Aorta (tissue), 5 donors: ENCODE results near the gene AMY2A. TPM values are rescaled to one million over a fixed set of nuclear protein-coding genes. Genes with fewer than 3 reads are reported as not detected.
"Not testable (repeated sequence)": the region's sequence is repeated elsewhere in the genome, so short reads cannot be mapped to it uniquely, and the experiment has no call there.

Experiments
- ATAC-seq: fragments of 200-7000 bp; cut with Tn5 transposase; one replicate; pipeline ENCODE4 v1.9.1; 2022; ENCODE audit warnings: moderate library complexity; ENCODE audit not compliant: low FRiP score
- DNase-seq, 2 donors: peaks; one replicate each; pipeline ENCODE4 v3.0.0-alpha.2; 2020
- H3K27ac ChIP-seq, 2 donors: one replicate each; pipeline ENCODE4 v1.5.1; 2013; ENCODE audit warnings: low read length in 2 of 2, mild to moderate bottlenecking in 2 of 2, moderate library complexity in 2 of 2, control low read depth in 1 of 2, inconsistent platforms in 1 of 2, low read depth in 1 of 2
- H3K27me3 ChIP-seq, 2 donors: one replicate each; pipeline ENCODE4 v1.6.1; 2013; ENCODE audit warnings: control low read depth in 1 of 2, low read length in 1 of 2, mild to moderate bottlenecking in 1 of 2, moderate library complexity in 1 of 2; ENCODE audit not compliant: insufficient read depth in 2 of 2, control insufficient read depth in 1 of 2
- H3K36me3 ChIP-seq, 2 donors: one replicate each; pipeline ENCODE4 v1.6.1; 2013; ENCODE audit warnings: control low read depth in 1 of 2, low read length in 1 of 2, mild to moderate bottlenecking in 1 of 2; ENCODE audit not compliant: insufficient read depth in 2 of 2, control insufficient read depth in 1 of 2
- H3K4me1 ChIP-seq, 2 donors: one replicate each; pipeline ENCODE4 v1.6.1; 2013; ENCODE audit warnings: low read length in 2 of 2, control low read depth in 1 of 2, mild to moderate bottlenecking in 1 of 2, moderate library complexity in 1 of 2; ENCODE audit not compliant: insufficient read depth in 2 of 2, control insufficient read depth in 1 of 2
- H3K4me3 ChIP-seq, 2 donors: one replicate each; pipeline ENCODE4 v1.5.1; 2013; ENCODE audit warnings: low read length in 2 of 2, control low read depth in 1 of 2, mild to moderate bottlenecking in 1 of 2
- H3K9me3 ChIP-seq: one replicate; pipeline ENCODE4 v1.6.1; 2013; ENCODE audit warnings: mild to moderate bottlenecking, low read length; ENCODE audit not compliant: control insufficient read depth
- WGBS, 2 donors: extraction: QIAGEN DNeasy Blood & Tissue Kit; methylation state at CpG; one replicate each; pipeline ENCODE4 v1.1.7; 2013; 5-methylcytosine and 5-hydroxymethylcytosine counted together
- intact Hi-C, 2 donors: fragments of 100-400 bp; cut with DNase I; formaldehyde crosslinking; loops; one replicate each; pipeline versions ENCODE4 v1.14.2 to v1.15.0; 2022
- long read RNA-seq, 2 donors: library from polyadenylated mRNA; unstranded; transcript quantifications; one replicate each; pipeline ENCODE4 v2.0.0, GENCODE V29; 2020 to 2021
- polyA plus RNA-seq, 2 donors: library from polyadenylated mRNA; stranded (reverse); fragments of 200-250 nt; gene quantifications; one replicate each; pipeline ENCODE4 v1.2.3, GENCODE V29; 2013
- total RNA-seq, 2 donors: library from RNA; stranded (reverse); fragmentation: NEBNext Ultra II Directional; extraction: Animal tissue kit (Norgen Biotek cat#: 25700); gene quantifications; one replicate each; pipeline ENCODE4 v1.2.1, GENCODE V29; 2021
- donor health status: healthy with polysubstance abuse.
- donor health status: Bipolar disorder and iron deficiency.
- donor health status: DM: no; HTN: no; CAD: no.
- donor health status: DM: no; HTN: no; CAD: no.
- donor health status: DM: yes; HTN: yes; CAD: no.

Gene AMY2A
- 1 to 10 TPM; 2.8 to 4.2 TPM for total RNA-seq
- under 1 TPM; 0.08 to 0.63 TPM for polyA plus RNA-seq
- long read RNA-seq, donor 1, partial matches to known transcripts = 0 of 3 reads
- long read RNA-seq, donor 1, other reads (novel, unspliced or antisense) = 0 of 3 reads
- long read RNA-seq, donor 2 = 0 reads

GRCh38 chr1:103616994-103617477 lies at the start of gene AMY2A:
TSS of gene AMY2A (plus strand) at chr1:103617427. CDS start at chr1:103617441, 14 bp downstream.
- H3K27ac ChIP-seq, H3K27me3 ChIP-seq, H3K36me3 ChIP-seq, ATAC-seq, H3K4me1 ChIP-seq, DNase-seq, H3K4me3 ChIP-seq, H3K9me3 ChIP-seq, intact Hi-C loops: not testable (repeated sequence)
- WGBS, 2 donors = 87 to 89% methylated on average over 3 of the region's 3 CpGs

- ATAC-seq = no peak
- Histone ChIP-seq H3K36me3 (no peaks in the 10 kb centered on the region), H3K4me1 (no peaks in the 10 kb centered on the region), H3K9me3 (no peaks in the 10 kb centered on the region), H3K4me3 (no peak overlapping the region), H3K27ac (no peak overlapping the region), H3K27me3 (no peaks in the 10 kb centered on the region)
- peak in 1 of 2 donors; percentile 46 for DNase-seq
- intact Hi-C loops = no loop called here
- 96% methylated on average over 7 of the region's 7 CpGs for WGBS, 2 donors
Observed at GRCh38 chr1:103569493-103569892, 47.7 kb upstream of the AMY2A start.

GRCh38 chr1:103571289-103571688 lies 45.9 kb upstream of the AMY2A start, which contains the start of gene AMY2B:
TSS of gene AMY2B (plus strand) at chr1:103571589. CDS start at chr1:103571603, 14 bp downstream.
- ATAC-seq, intact Hi-C loops: not testable (repeated sequence)

GRCh38 chr1:103576065-103576464 lies 41.2 kb upstream of the AMY2A start:
- no peak overlapping the region for H3K4me3 ChIP-seq
- no peaks in the 10 kb centered on the region for H3K4me1 ChIP-seq
- peaks cover 0 to 3% of the 10 kb centered on the region in 2 donors for H3K36me3 ChIP-seq
- no peak overlapping the region for H3K27ac ChIP-seq
- no peak for ATAC-seq
- H3K9me3 ChIP-seq = no peaks in the 10 kb centered on the region
- H3K27me3 ChIP-seq = no peaks in the 10 kb centered on the region
- intact Hi-C loops = no loop called here
- DNase-seq = no peak

More at GRCh38 chr1:103571289-103571688, 45.9 kb upstream of the AMY2A start, which contains the start of gene AMY2B:
- H3K9me3 ChIP-seq, DNase-seq, H3K27ac ChIP-seq, H3K4me1 ChIP-seq, H3K27me3 ChIP-seq, H3K36me3 ChIP-seq, H3K4me3 ChIP-seq: not testable (repeated sequence)
- 85 to 87% methylated on average over 1 to 2 of the region's 2 CpGs for WGBS, 2 donors

- H3K4me3 ChIP-seq, H3K36me3 ChIP-seq, H3K27ac ChIP-seq, intact Hi-C loops, ATAC-seq, H3K4me1 ChIP-seq, DNase-seq, H3K9me3 ChIP-seq, H3K27me3 ChIP-seq: not testable (repeated sequence)
- 91 to 96% methylated on average over 3 of the region's 5 CpGs for WGBS, 2 donors
Observed at GRCh38 chr1:103576784-103577183, 40.4 kb upstream of the AMY2A start.

- no peaks in the 10 kb centered on the region for H3K9me3 ChIP-seq
- DNase-seq = no peak
- peaks cover 0 to 3% of the 10 kb centered on the region in 2 donors for H3K36me3 ChIP-seq
- H3K27ac ChIP-seq = no peak overlapping the region
- no peaks in the 10 kb centered on the region for H3K27me3 ChIP-seq
- WGBS, 2 donors = 86 to 94% methylated on average over 1 of the region's 1 CpG
- no peak for ATAC-seq
- no peak overlapping the region for H3K4me3 ChIP-seq
- H3K4me1 ChIP-seq = no peaks in the 10 kb centered on the region
- intact Hi-C loops = no loop called here
Observed at GRCh38 chr1:103582464-103582863, 34.8 kb upstream of the AMY2A start.

GRCh38 chr1:103583887-103584286 lies 33.3 kb upstream of the AMY2A start:
- no peak overlapping the region for H3K4me3 ChIP-seq
- H3K4me1 ChIP-seq = no peaks in the 10 kb centered on the region
- H3K27me3 ChIP-seq = no peaks in the 10 kb centered on the region
- no peak overlapping the region for H3K27ac ChIP-seq
- 73 to 84% methylated on average over 3 of the region's 3 CpGs for WGBS, 2 donors
- DNase-seq (no peak), ATAC-seq (no peak)
- intact Hi-C loops = no loop called here
- H3K9me3 ChIP-seq = peaks cover 1% of the 10 kb centered on the region
- peaks cover 0 to 3% of the 10 kb centered on the region in 2 donors for H3K36me3 ChIP-seq

- Histone ChIP-seq H3K9me3 (peaks cover 1% of the 10 kb centered on the region), H3K27ac (no peak overlapping the region), H3K27me3 (no peaks in the 10 kb centered on the region), H3K36me3 (peaks cover 0 to 3% of the 10 kb centered on the region in 2 donors), H3K4me1 (no peaks in the 10 kb centered on the region), H3K4me3 (no peak overlapping the region)
- intact Hi-C loops = no loop called here
- DNase-seq = no peak
- WGBS, 2 donors = 62 to 72% methylated on average over 2 of the region's 2 CpGs
- no peak for ATAC-seq
Observed at GRCh38 chr1:103584537-103584936, 32.7 kb upstream of the AMY2A start.

GRCh38 chr1:103602740-103603139 lies 14.5 kb upstream of the AMY2A start:
- H3K4me3 ChIP-seq, intact Hi-C loops, H3K27ac ChIP-seq, ATAC-seq, DNase-seq, H3K36me3 ChIP-seq, H3K27me3 ChIP-seq, H3K4me1 ChIP-seq, H3K9me3 ChIP-seq: not testable (repeated sequence)
- WGBS, 2 donors = no CpG with 5 or more reads among the region's 3 CpGs
